Neural cell (in vitro differentiated cells): ENCODE measurements around the gene PLA2G2F. TPM values are rescaled to one million over a fixed set of nuclear protein-coding genes. Genes with fewer than 3 reads are reported as not detected.

Experiments used
- H2AFZ ChIP-seq: fragments of 200-600, 300-800 bp; sonication (generic), shearing (Covaris generic); 2 replicates; pipeline ENCODE4 v1.6.0; 2014; ENCODE audit warnings: low read depth, mild to moderate bottlenecking, antibody characterized with exemption, low read length, moderate library complexity
- H3F3A ChIP-seq: fragments of 200-600 bp; shearing (Covaris generic); 2 replicates; pipeline ENCODE4 v1.6.1; 2016; ENCODE audit warnings: mild to moderate bottlenecking, moderate library complexity, mixed read lengths, antibody characterized with exemption, low read length; ENCODE audit not compliant: insufficient read depth, poor library complexity, severe bottlenecking
- H3K27ac ChIP-seq: fragments of 200-600, 300-800 bp; sonication (generic), shearing (Covaris generic); 2 replicates; pipeline ENCODE4 v1.5.1; 2014; ENCODE audit warnings: mild to moderate bottlenecking, low read length, moderate library complexity
- H3K27me3 ChIP-seq: fragments of 300-800, 200-600 bp; sonication (generic), shearing (Covaris generic); 2 replicates; pipeline ENCODE4 v1.6.0; 2014; ENCODE audit warnings: mild to moderate bottlenecking, low read depth, low read length, moderate library complexity; ENCODE audit not compliant: insufficient read depth
- H3K36me3 ChIP-seq: fragments of 300-800, 200-600 bp; sonication (generic), shearing (Covaris generic); 2 replicates; pipeline ENCODE4 v1.5.1; 2014; ENCODE audit warnings: mild to moderate bottlenecking, antibody characterized with exemption, low read length, moderate library complexity; ENCODE audit not compliant: insufficient read depth
- H3K4me2 ChIP-seq: fragments of 300-800, 200-600 bp; sonication (generic), shearing (Covaris generic); 2 replicates; pipeline ENCODE4 v1.6.0; 2014; ENCODE audit warnings: mild to moderate bottlenecking, low read length
- H3K4me3 ChIP-seq: fragments of 300-800, 200-600 bp; sonication (generic), shearing (Covaris generic); 2 replicates; pipeline ENCODE4 v1.5.1; 2014; ENCODE audit warnings: mild to moderate bottlenecking, low read length, moderate library complexity
- H3K79me2 ChIP-seq: fragments of 200-600 bp; shearing (Covaris generic); replicated peaks from 2 replicates; pipeline ENCODE4 v1.6.0; 2014; ENCODE audit warnings: mild to moderate bottlenecking, low read length, moderate library complexity; ENCODE audit not compliant: insufficient read depth
- H3K9ac ChIP-seq: fragments of 300-800, 200-600 bp; sonication (generic), shearing (Covaris generic); 2 replicates; pipeline ENCODE4 v1.6.1; 2016; ENCODE audit warnings: mild to moderate bottlenecking, low read length, mixed read lengths
- H3K9me2 ChIP-seq: fragments of 200-600 bp; shearing (Covaris generic); 2 replicates; pipeline ENCODE4 v1.6.1; 2016; ENCODE audit warnings: mild to moderate bottlenecking, low read length, mixed read lengths; ENCODE audit not compliant: insufficient read depth
- H3K9me3 ChIP-seq: fragments of 200-600, 300-800 bp; sonication (generic), shearing (Covaris generic); 2 replicates; pipeline ENCODE4 v1.6.1; 2016; ENCODE audit warnings: mild to moderate bottlenecking, mixed run types, low read length, moderate library complexity, mixed read lengths
- H4K20me1 ChIP-seq: fragments of 200-600 bp; shearing (Covaris generic); 2 replicates; pipeline ENCODE4 v1.6.1; 2016; ENCODE audit warnings: mild to moderate bottlenecking, mixed run types; ENCODE audit not compliant: insufficient read depth
- EP300 ChIP-seq: fragments of 450-650 bp; conservative IDR thresholded peaks from 2 replicates; pipeline ENCODE4 v1.6.1; 2014; ENCODE audit warnings: antibody characterized with exemption, mild to moderate bottlenecking, moderate library complexity; ENCODE audit not compliant: poor library complexity, severe bottlenecking
- EZH2 ChIP-seq: fragments of 200-600, 300-800 bp; shearing (Covaris generic), sonication (generic); IDR thresholded peaks from 2 replicates; pipeline ENCODE4 v1.6.1; 2014; ENCODE audit warnings: antibody characterized with exemption, low read length, borderline replicate concordance, mild to moderate bottlenecking; ENCODE audit not compliant: insufficient read depth, poor library complexity, severe bottlenecking
- MXI1 ChIP-seq: fragments of 450-650 bp; conservative IDR thresholded peaks from 2 replicates; pipeline ENCODE4 v1.6.1; 2014; ENCODE audit warnings: antibody characterized with exemption, mild to moderate bottlenecking; ENCODE audit not compliant: poor library complexity, severe bottlenecking
- POLR2AphosphoS5 ChIP-seq: IDR thresholded peaks from 2 replicates; pipeline ENCODE4 v1.6.1; 2012
- RAD21 ChIP-seq: fragments of 450-650 bp; conservative IDR thresholded peaks from 2 replicates; pipeline ENCODE4 v1.6.1; 2014; ENCODE audit warnings: antibody characterized with exemption, mild to moderate bottlenecking, moderate library complexity
- REST ChIP-seq: IDR thresholded peaks from 2 replicates; pipeline ENCODE4 v1.6.1; 2012; ENCODE audit warnings: borderline replicate concordance
- SMC3 ChIP-seq: fragments of 450-650 bp; conservative IDR thresholded peaks from 2 replicates; pipeline ENCODE4 v1.6.1; 2014; ENCODE audit warnings: antibody characterized with exemption, mild to moderate bottlenecking, moderate library complexity; ENCODE audit not compliant: poor library complexity
- TAF1 ChIP-seq: IDR thresholded peaks from 2 replicates; pipeline ENCODE4 v1.6.1; 2012; ENCODE audit warnings: low read depth
- polyA plus RNA-seq: library from polyadenylated mRNA; depleted of rRNA; stranded (reverse); fragments of >200 nt; gene quantifications from 2 replicates; pipeline ENCODE4 v1.2.3, GENCODE V29; 2014
- TF ChIP-seq, protein P1 (sequence below): fragments of 450-650 bp; IDR thresholded peaks from 2 replicates; pipeline ENCODE4 v1.5.1; 2014; ENCODE audit warnings: antibody characterized with exemption, mild to moderate bottlenecking, moderate library complexity; ENCODE audit not compliant: poor library complexity, severe bottlenecking

The PLA2G2F gene
- polyA plus RNA-seq, 1 donor from 2014 or later = not detected

- TF ChIP-seq, protein P1, sequence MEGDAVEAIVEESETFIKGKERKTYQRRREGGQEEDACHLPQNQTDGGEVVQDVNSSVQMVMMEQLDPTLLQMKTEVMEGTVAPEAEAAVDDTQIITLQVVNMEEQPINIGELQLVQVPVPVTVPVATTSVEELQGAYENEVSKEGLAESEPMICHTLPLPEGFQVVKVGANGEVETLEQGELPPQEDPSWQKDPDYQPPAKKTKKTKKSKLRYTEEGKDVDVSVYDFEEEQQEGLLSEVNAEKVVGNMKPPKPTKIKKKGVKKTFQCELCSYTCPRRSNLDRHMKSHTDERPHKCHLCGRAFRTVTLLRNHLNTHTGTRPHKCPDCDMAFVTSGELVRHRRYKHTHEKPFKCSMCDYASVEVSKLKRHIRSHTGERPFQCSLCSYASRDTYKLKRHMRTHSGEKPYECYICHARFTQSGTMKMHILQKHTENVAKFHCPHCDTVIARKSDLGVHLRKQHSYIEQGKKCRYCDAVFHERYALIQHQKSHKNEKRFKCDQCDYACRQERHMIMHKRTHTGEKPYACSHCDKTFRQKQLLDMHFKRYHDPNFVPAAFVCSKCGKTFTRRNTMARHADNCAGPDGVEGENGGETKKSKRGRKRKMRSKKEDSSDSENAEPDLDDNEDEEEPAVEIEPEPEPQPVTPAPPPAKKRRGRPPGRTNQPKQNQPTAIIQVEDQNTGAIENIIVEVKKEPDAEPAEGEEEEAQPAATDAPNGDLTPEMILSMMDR = no peak
- TF ChIP-seq TAF1 (no peak), RAD21 (no peak), EZH2 (no peak)
Observed at GRCh38 chr1:20096840-20097447, 42.2 kb upstream of the PLA2G2F start (continued).

GRCh38 chr1:20099533-20099932 lies 39.6 kb upstream of the PLA2G2F start:
- no peaks in the 10 kb centered on the region for H3K79me2 ChIP-seq
- no peak overlapping the region for H3K4me3 ChIP-seq
- no peak overlapping the region for H3K4me2 ChIP-seq
- no peaks in the 10 kb centered on the region for H3K9me2 ChIP-seq
- no peaks in the 10 kb centered on the region for H3K27me3 ChIP-seq
- peaks cover 3% of the 10 kb centered on the region for H3K9me3 ChIP-seq
- H2AFZ ChIP-seq = no peak overlapping the region
- TF ChIP-seq MXI1 (no peak), TAF1 (no peak), RAD21 (no peak), SMC3 (no peak), POLR2AphosphoS5 (no peak), EZH2 (no peak), EP300 (no peak), REST (no peak)
- TF ChIP-seq, protein P1 = no peak
- H3K9ac ChIP-seq = no peak overlapping the region
- no peaks in the 10 kb centered on the region for H3F3A ChIP-seq
- H4K20me1 ChIP-seq = no peaks in the 10 kb centered on the region
- no peaks in the 10 kb centered on the region for H3K36me3 ChIP-seq
- H3K27ac ChIP-seq = no peak overlapping the region
